ENCODE measurements around the gene ANKRD13D.

ANKRD13D gene

DNA sequence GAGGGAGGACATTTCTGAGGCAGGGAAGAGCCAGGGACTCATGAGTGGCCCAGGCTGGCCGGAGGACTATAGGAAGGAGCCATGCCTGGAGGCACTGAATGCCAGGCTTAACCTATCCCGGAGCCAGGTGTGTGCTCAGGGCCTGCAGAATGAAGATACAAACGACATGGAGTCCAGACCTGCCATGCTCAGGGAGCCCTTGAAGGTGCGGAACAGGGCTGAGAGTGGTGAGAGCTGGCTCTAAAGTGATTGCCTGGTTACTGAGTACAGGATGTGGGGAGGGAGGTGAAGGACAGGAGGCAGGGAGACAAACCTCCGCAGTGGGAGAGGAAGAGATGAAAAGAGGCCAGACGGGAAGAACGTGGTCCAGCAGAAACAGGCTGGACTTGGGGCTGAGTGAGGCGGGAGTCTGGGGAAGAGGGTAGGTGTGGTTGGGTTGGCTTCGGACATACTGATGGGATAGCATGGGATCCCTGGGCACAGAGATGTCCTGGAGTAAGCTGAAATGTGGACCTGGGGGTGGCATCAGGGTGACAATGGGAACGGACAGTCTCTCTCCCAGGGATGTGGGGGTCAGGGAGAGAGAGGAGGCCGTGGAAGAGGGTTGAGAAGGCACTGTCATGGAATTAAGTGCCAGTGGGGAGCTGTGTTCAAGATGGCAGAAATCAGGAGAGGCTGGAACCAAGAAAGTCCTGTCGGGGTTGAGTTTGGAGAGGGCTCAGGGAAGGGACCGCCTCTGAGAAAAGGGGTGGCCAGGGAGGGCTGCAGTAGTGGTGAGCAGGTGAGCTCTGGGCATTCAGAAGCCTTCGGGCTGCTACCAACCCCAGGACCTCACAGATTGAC is 1.5 kb upstream of the ANKRD13D start:
- no peak for ATAC-seq

DNA sequence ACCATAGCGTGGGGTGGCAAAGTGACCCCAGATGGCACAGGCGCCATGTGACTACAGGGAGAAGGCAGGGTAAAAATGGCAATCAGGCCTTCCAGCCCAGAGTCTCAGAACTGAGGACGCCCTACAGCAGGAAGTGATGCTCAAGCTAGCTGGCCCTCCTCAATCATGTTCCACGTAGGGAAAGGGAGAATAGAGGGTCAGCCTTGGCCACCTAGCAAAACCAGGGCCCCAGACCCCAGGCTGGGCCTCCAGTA is 978 bp upstream of the ANKRD13D start:
- no peak for ATAC-seq

DNA sequence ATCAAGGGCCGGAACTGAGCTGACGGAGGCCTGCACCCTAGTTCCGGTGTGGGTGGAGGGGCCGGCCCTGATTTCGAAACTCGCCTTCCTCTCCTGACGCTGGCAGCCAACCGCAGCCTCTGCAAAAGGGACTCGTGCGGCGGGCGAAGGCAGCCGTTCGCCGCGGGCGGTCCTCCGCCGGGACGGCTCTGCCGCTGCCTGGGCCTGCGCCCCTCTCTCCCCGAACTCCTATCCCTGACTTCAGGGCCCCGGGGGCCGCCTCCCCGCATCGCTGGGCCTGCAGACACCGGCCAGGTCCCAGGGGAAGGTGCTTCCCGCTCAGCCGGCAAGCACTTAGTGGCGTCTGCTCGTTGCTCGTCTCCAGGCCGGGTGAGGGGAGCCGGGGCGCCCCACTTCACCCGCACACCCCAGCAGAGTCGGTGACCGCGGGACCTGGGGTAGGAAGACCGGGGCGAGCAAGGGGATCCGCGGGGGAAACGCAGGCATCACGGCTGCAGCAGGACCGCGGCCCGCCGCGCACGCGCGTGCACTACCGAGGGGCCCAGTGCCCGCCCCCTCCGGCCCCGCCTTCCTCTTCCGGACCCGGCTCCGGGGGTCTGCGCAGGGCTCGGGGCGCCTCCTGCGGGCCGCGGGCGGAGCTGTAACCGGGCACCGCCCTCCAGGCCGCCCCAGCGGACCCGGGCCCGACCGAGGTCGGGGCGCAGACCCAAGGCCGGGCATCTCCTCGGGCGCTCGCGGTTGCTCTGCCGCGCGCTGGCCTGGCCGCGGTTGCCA is 464 bp upstream of the ANKRD13D start:
- ATAC-seq = peak; percentile 71 to 73

DNA sequence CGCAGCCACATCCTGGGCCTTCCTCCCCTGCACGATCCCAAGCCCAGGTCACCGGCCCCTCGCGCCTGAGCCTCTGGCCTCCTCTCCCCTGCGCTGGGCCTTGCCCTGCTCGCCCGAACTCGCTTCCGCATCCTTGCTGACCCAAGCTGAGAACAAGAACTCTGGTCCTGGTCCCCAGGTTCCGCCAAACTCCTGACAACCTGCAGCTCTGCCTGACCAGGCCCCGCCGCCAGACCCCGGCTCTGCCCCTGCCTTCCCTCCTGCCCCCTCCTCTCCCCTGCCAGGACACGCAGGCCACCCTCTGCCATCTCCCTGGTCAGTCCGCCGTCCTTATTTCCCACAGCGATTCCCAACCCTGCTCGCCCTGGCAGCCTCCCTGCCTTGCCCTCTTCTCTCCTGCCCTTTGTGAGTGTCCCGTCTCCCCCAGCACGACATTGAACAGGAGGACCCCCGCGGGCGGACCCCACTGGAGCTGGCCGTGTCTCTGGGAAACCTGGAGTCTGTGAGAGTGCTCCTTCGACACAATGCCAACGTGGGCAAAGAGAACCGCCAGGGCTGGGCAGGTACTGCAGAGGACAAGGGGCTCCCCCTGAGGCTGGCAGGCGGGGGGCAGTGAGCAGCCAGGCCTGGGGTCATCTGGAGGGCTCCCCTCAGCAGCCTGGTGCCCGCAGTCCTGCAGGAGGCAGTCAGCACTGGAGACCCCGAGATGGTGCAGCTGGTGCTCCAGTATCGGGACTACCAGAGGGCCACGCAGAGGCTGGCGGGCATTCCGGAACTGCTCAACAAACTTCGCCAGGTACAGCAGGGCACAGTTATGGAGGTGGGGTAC is 762 bp downstream of the ANKRD13D start:
- no peak for ATAC-seq

DNA sequence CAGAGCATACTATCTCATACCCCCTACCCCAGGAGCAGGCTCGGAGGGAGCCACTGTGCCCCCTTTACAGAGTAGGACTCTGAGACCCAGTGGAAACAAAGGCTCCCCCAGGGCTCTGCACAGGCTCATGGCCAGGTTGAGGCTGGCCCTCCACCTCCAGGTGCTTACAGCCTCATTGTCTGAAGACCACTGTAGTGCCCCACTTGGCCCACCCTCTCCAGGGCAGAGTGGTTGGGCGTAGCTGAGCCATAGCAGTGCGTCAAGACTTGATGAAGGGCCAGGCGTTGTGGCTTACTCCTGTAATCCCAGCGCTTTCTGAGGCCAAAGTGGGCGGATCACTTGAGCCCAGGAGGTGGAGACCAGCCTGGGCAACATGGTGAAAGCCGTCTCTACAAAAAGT is 1.7 kb downstream of the ANKRD13D start:
- ATAC-seq = no peak

DNA sequence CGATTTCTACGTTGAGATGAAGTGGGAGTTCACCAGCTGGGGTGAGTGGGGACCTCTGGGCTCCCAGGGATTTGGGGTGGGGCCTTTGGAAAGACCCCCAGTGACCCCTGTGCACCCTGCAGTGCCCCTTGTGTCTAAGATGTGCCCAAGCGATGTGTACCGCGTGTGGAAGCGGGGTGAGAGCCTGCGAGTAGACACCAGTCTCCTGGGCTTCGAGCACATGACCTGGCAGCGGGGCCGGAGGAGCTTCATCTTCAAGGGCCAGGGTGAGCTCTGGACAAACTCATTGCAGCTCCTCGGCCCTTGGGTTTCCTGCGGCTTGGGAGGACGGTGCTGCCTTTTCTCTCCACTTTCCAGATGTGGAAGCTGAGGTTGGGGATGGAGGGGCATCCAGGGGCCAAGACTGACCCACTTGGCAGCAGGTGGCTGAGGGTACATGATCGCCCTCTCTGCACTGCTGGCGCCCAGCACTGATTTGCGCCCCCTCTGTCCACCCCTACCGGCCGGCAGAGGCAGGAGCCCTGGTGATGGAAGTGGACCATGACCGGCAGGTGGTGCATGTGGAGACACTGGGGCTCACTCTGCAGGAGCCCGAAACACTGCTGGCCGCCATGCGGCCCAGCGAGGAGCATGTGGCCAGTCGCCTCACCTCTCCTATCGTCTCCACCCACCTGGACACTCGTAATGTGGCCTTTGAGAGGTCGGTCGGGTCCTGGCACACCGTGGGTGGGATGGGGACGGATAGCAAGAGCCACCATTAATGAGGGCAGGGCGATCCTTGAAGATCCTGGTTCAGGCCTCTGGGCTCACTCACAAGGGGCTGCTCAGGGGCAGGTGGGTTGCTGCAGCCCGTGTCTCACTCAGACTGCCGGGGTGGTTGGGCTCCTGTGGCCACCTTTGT is 2.6 kb downstream of the ANKRD13D start:
- ATAC-seq = no peak

DNA sequence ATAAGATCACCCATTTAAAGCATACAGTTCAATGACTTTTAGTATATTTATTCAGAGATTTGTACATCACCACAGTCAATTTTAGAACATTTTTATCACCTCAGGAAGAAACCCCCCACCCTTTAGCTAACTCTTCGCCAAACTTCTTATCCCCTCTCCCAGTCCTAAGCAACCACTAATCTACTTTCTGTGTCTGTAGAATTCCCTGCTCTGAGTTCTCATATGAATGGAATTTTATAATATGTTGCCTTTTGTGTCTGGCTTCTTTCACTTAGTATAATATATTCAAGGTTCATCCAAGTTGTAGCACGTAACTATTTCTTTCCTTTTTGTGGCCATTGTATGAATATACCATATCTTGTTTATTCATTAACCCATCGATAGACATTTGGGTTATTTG is 3.6 kb downstream of the ANKRD13D start:
- no peak for ATAC-seq

DNA sequence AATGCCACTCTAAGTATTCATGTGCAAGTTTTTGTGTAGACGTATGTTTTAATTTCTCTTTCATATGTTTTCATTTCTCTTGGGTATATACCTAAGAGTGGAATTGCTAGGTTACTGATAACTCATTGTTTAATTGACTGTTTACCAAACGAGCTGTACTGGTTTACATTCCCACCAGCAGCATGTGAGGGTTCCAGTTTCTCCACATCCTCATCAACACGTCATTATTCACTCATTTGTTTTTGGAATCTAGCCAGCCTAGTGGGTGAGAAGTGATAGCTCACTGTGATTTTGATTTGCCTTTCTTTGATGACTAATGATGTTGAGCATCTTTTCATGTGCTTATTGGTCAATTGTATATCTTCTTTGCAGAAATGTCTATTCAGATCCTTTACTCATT is 4.0 kb downstream of the ANKRD13D start:
- ATAC-seq = peak; percentile 1 to 9

DNA sequence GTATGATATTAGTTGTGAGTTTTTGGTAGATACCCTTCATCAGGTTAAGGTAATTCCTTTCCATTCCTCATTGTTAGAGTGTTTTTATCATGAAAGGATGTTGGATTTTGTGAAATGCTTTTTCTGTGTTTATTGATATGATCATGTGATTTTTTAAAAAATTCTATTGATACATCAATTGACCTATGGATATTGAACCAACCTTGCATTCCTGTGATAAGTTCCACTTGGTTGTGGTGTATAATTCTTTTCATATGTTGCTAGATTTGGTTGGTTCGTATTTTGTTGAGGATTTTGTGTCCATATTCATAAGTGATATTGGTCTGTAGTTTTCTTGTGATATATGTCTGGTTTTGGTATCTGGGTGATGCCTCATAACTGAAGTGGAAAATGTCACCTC is 6.7 kb downstream of the ANKRD13D start:
- ATAC-seq = no peak

DNA sequence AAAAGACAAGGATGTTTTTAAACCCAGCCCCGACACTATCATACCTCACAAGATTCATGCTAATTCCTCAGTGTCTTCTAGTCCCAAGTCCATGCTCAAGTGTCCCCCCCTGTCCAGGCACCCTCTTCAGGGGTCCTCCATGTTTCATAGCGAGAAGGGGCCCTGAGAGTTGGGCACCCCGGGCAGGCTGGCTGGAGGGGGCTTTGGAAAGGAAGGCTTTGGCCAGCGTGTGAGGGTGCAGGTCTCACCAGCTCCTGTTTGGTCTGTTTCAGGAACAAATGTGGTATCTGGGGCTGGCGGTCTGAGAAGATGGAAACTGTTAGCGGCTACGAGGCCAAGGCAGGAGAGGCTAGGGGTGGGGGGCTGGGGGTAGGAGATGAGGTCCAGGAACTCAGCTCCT is 9.7 kb downstream of the ANKRD13D start:
- no peak for ATAC-seq

DNA sequence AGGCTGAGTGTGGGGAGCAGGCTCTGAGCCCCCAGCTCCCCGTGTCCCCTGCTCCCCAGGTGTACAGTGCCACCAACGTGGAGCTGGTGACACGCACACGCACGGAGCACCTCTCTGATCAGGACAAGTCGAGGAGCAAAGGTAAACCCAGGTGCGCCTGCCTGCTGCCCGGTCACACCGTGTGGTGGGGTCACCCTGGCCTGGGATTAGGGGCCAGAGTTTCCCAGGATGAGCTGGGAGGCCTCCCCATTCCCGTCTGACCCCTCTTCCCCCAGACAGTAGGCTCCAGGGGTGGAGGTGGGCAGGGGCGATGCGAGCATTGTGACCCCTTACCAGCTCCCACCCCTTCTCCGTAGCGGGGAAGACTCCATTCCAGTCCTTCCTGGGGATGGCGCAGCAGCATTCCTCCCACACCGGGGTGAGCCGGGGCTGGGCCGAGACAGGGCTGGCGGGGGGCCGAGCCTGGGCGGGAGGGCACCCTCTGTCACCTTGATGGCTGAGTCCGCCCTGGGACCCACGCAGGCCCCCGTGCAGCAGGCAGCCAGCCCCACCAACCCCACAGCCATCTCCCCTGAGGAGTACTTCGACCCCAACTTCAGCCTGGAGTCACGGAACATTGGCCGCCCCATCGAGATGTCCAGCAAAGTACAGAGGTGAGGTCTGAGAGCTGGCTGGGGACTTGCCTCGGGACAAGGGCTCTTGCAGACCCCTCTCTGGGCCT is 10.5 kb downstream of the ANKRD13D start:
- ATAC-seq = no peak

DNA sequence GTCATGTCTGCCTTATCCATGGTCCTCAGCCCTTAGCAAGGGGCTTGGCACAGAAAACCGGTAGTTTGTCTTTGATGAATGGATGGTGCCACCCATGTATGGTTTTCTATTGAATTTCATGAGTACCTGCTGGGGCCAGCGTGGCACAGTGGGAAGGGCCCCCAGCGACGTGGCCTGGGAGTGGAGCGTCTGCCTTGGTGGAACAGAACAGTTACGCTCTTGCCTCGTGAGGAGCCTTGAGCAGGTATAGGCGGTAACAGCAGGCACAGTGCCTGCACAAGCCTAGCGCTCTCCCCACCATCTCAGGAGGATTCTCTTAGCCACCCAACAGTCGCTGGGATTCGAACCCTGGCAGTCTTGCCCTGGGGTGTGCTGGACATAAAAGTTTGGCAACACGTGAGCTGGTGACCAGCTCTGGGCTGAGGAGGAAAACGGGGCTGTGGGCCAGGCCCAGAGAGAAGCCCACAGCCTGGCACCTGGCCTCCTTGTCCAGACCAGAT is 11.2 kb downstream of the ANKRD13D start:
- ATAC-seq = no peak

DNA sequence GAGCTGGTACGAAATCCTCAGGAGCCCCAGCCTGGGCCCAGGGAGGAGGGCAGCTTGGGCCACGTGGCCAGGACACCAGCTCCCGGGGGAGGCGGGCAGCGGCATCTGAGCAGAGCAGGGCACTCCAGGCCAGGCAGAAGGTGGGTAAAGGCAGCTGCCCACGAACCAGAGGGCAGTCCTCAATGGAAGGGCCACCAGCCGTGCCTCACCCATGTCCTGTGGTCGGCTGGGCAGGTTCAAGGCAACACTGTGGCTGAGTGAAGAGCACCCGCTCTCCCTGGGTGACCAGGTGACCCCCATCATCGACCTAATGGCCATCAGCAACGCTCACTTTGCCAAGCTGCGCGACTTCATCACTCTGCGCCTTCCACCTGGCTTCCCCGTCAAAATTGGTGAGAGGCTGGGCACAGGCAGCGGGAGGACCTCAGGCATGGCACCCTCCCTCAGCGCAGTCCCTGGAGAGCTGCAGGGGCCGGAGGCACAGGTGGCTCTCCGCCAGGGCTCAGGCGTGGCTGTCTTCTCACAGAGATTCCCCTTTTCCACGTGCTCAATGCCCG is 11.7 kb downstream of the ANKRD13D start:
- ATAC-seq = no peak

DNA sequence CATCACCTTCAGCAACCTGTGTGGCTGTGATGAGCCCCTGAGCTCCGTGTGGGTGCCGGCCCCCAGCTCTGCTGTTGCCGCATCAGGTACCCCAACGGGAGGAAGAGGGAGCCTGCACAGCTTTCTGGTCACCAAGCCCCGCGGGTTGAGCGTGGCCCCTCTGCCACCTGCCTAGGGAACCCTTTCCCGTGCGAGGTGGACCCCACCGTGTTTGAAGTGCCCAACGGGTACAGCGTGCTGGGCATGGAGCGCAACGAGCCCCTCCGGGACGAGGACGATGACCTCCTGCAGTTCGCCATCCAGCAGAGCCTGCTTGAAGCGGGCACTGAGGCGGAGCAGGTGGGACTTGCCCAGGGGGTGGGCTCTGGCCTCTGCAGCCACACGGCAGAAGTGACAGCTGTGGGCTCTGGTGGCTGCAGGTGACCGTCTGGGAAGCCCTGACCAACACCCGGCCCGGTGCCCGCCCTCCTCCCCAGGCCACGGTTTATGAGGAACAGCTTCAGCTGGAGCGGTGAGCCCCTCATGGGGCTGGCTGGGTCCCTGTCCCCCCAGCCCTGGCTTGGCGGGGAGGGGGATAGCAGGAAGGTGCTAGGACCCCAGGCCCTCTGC is 12.3 kb downstream of the ANKRD13D start:
- ATAC-seq = no peak

DNA sequence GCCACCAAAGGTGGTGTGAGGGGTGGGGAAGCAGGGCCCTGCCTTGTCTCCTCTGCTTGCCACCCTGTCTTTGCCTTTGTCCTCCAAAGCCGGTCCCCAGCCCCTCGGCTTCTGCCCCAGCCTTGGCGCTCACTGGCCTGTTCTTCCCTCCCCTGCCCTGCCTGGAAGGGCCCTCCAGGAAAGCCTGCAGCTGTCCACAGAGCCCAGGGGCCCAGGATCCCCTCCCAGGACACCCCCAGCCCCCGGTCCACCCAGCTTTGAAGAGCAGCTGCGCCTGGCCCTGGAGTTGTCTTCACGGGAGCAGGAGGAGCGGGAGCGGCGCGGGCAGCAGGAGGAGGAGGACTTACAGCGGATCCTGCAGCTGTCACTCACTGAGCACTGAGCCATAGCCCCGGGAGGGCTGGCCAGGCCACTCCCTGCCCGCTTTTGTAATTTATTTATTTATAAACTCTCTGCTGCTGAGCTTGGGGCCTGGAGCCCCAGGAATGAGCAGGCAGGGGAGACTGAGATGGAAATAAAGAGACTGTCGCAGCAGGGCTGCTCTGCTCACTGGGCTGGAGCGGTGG is 12.9 kb downstream of the ANKRD13D start:
- ATAC-seq = no peak

DNA sequence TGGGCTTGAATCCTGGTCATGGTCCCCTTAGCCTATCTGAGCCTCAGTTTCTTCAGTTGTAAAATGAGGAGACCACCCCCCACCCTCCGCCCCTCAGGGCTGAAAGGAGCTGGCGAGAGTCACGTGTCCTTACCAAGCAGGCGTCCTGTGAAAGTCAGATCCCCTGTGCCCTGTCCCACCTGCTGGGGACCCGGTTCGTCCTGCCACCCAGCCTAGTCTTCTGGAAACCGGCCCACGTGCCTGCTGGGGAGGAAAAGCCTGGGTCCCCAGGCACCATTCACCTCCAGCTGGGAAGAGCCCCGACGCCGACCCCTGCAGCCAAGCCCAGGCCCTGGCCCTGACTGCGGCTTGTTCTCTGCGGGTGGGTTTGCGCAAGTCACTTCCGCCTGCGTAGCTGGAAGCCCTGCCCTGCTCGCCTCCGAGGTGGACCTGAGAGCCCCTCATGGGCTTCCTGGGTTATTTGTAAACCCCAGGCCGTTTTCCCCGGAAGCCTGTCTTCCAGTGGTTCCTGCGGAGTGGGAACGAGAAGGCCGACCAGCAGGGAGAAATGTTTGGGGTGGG is 13.5 kb downstream of the ANKRD13D start:
- no peak for ATAC-seq

DNA sequence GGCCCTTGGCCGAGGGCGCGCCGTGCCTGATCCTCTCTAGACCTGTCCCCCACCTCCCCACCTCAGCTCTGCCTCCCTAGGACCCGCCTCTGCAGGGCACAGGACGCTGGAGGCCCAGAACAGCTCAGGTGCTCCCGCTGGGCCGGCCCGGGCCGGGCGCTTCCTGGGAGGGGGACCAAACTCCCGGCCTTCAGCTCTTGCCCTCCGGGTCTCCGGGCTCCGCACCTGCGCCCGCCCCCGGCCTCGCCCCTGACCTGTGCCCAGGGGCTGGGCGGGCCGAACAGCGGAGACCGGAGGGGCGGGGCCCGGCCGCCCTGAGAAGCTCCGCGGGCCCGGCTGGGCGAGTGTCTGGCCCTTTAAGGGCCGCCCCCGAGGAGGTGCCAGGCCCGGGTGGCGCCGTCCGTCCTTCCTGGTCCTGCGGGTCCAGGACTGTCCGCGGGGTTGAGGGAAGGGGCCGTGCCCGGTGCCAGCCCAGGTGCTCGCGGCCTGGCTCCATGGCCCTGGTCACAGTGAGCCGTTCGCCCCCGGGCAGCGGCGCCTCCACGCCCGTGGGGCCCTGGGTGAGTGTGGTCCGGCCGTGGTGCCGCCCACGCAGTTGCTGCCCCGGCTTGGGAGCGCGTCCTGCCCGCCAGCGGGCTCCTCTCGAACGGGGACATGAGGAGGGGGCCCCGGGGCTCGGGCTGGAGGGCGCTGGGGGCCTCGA is 14.2 kb downstream of the ANKRD13D start, which contains the start of gene SSH3:
Gene SSH3, plus strand, starts transcription at position 399 of the 703 bp plus-strand sequence. Its CDS starts 96 bp downstream, at position 495.
- ATAC-seq = peak; percentile 84 to 87

DNA sequence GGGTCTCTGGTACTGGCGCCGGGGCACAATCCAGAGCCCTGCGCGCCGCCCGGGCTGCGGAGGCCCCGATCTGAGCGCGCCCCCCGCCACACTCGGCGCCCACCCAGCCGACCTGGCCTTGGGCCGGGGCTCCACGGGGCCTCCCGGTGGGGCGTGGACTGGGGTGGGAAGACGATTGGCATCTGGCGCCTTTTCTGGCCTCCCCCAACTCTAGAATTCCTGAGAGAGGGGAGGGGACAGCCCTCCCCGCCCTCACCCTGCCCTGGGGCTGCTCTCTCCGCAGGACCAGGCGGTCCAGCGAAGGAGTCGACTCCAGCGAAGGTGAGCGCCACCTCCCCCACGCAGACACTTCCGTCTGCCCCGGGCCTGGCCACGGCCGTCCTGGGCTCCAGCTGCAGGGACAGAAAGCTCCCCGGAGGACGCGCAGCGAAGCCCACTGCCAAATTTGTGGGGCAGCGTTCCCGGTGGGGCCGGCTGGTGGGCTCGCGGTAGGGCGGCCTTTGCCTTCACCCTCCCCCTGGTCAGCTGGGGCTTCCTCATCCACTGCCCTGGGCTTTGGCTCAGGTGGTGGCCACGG is 14.8 kb downstream of the ANKRD13D start:
- ATAC-seq = peak; percentile 44 to 49
